ENCODE results near the gene NSUN4.

GRCh38 chr1:46409063-46409372 is 68.4 kb downstream of the NSUN4 start:
- TF ChIP-seq YY1 (IDR thresholded peaks at IDR 0.05; ENCODE audit: insufficient read depth, insufficient read length) (no peak), ZNF274 (IDR thresholded peaks at IDR 0.05; ENCODE audit: low read depth, low read length) (no peak), SUZ12 (IDR thresholded peaks at IDR 0.05; ENCODE audit: extremely low read depth, insufficient read depth, insufficient read length) (no peak)
